Neuronal stem cell (in vitro differentiated cells): Measurements from ENCODE around the gene NEURL1B.
A peak's percentile ranks its signal among the peaks of the same experiment; 100 is the strongest.

Source experiments
- DNase-seq: peaks from one replicate; pipeline ENCODE4 v3.0.0-alpha.2; 2013; ENCODE audit warnings: low spot score
- H2AFZ ChIP-seq: one replicate; pipeline ENCODE4 v1.6.1; 2013; ENCODE audit warnings: mild to moderate bottlenecking, low read length, inconsistent platforms
- H2AK5ac ChIP-seq: 2 replicates; pipeline ENCODE4 v1.6.1; 2013; ENCODE audit warnings: low read depth, mild to moderate bottlenecking, inconsistent platforms, low read length, moderate library complexity, mixed read lengths
- H2BK120ac ChIP-seq: 2 replicates; pipeline ENCODE4 v1.6.1; 2013; ENCODE audit warnings: low read depth, mild to moderate bottlenecking, inconsistent platforms, low read length, moderate library complexity, mixed read lengths
- H2BK12ac ChIP-seq: one replicate; pipeline ENCODE4 v1.6.1; 2013; ENCODE audit warnings: low read length, inconsistent platforms
- H2BK15ac ChIP-seq: 2 replicates; pipeline ENCODE4 v1.6.1; 2013; ENCODE audit warnings: mild to moderate bottlenecking, low read length, inconsistent platforms, mixed read lengths
- H2BK5ac ChIP-seq: one replicate; pipeline ENCODE4 v1.6.1; 2013; ENCODE audit warnings: inconsistent platforms, mild to moderate bottlenecking, low read length, moderate library complexity
- H3K14ac ChIP-seq: one replicate; pipeline ENCODE4 v1.6.1; 2013; ENCODE audit warnings: low read length, inconsistent platforms
- H3K18ac ChIP-seq: 2 replicates; pipeline ENCODE4 v1.6.1; 2013; ENCODE audit warnings: low read length, inconsistent platforms
- H3K23ac ChIP-seq: 2 replicates; pipeline ENCODE4 v1.6.1; 2013; ENCODE audit warnings: low read depth, mild to moderate bottlenecking, mixed read lengths, low read length, inconsistent platforms; ENCODE audit not compliant: poor library complexity
- H3K27ac ChIP-seq: replicated peaks from 3 replicates; pipeline ENCODE4 v1.5.1; 2013; ENCODE audit warnings: low read length, inconsistent platforms
- H3K27me3 ChIP-seq, 3 experiments: 2 replicates each; pipeline ENCODE4 v1.6.1; 2013; ENCODE audit warnings: low read length in 3 of 3, mild to moderate bottlenecking in 2 of 3, inconsistent platforms in 1 of 3, low read depth in 1 of 3, mixed read lengths in 1 of 3, moderate library complexity in 1 of 3; ENCODE audit not compliant: control insufficient read depth in 3 of 3, insufficient read depth in 3 of 3
- H3K36me3 ChIP-seq, 2 donors: replicated peaks in 1 of 2; 2 replicates each; pipeline ENCODE4 v1.6.1; 2013; ENCODE audit warnings: low read length in 2 of 2; ENCODE audit not compliant: control insufficient read depth in 2 of 2, insufficient read depth in 2 of 2
- H3K4ac ChIP-seq: 2 replicates; pipeline ENCODE4 v1.6.1; 2013; ENCODE audit warnings: inconsistent platforms, mild to moderate bottlenecking, low read length, moderate library complexity
- H3K4me1 ChIP-seq, 2 donors: 1 replicate in 1 of 2; 2 replicates in 1 of 2; pipeline ENCODE4 v1.6.1; 2013; ENCODE audit warnings: low read length in 2 of 2, low read depth in 1 of 2; ENCODE audit not compliant: control insufficient read depth in 2 of 2, insufficient read depth in 1 of 2
- H3K4me2 ChIP-seq: one replicate; pipeline ENCODE4 v1.6.1; 2013; ENCODE audit warnings: mild to moderate bottlenecking, low read length, inconsistent platforms; ENCODE audit not compliant: insufficient read depth, poor library complexity, severe bottlenecking
- H3K4me3 ChIP-seq, 2 donors: 2 replicates each; pipeline ENCODE4 v1.5.1; 2013; ENCODE audit warnings: low read length in 2 of 2, mild to moderate bottlenecking in 2 of 2, inconsistent platforms in 1 of 2, moderate library complexity in 1 of 2
- H3K79me1 ChIP-seq: one replicate; pipeline ENCODE4 v1.6.1; 2013; ENCODE audit warnings: low read depth, mild to moderate bottlenecking, inconsistent platforms, low read length, moderate library complexity
- H3K9ac ChIP-seq: one replicate; pipeline ENCODE4 v1.6.1; 2013; ENCODE audit warnings: mild to moderate bottlenecking, low read depth, low read length, inconsistent platforms; ENCODE audit not compliant: poor library complexity
- H3K9me3 ChIP-seq, 2 donors: replicated peaks in 1 of 2; 2 replicates each; pipeline versions ENCODE3 to v1.6.1; 2013; ENCODE audit warnings: low read length in 2 of 2, mild to moderate bottlenecking in 2 of 2, inconsistent platforms in 1 of 2, low read depth in 1 of 2, mixed read lengths in 1 of 2, moderate library complexity in 1 of 2; ENCODE audit not compliant: control insufficient read depth in 2 of 2, insufficient read depth in 1 of 2
- H4K8ac ChIP-seq: one replicate; pipeline ENCODE4 v1.6.1; 2013; ENCODE audit warnings: low read depth, mild to moderate bottlenecking, inconsistent platforms, low read length, moderate library complexity
- H4K91ac ChIP-seq: one replicate; pipeline ENCODE4 v1.6.1; 2013; ENCODE audit warnings: low read length, low read depth, mild to moderate bottlenecking, inconsistent platforms; ENCODE audit not compliant: poor library complexity
- WGBS, 2 donors: extraction: QIAGEN DNeasy Blood & Tissue Kit; methylation state at CpG; one replicate each; pipeline ENCODE4 v1.1.7; 2013; ENCODE audit warnings: missing lambda C conversion rate in 2 of 2, mixed read lengths in 1 of 2; ENCODE audit not compliant: insufficient read length in 2 of 2, insufficient replicate concordance in 1 of 2; ENCODE audit errors: extremely low coverage in 2 of 2; 5-methylcytosine and 5-hydroxymethylcytosine counted together

NEURL1B gene

GRCh38 chr5:172666251-172666650 is 25.2 kb downstream of the NEURL1B start:
- Histone ChIP-seq H2AFZ (no peak overlapping the region), H2BK12ac (no peak overlapping the region), H4K8ac (no peak overlapping the region), H4K91ac (no peak overlapping the region), H2AK5ac (peak overlapping the region; percentile 89), H3K18ac (no peak overlapping the region), H3K9me3 (no peaks in the 10 kb centered on the region), H2BK5ac (no peak overlapping the region), H2BK120ac (no peak overlapping the region), H3K4me2 (no peak overlapping the region), H2BK15ac (no peak overlapping the region), H3K4ac (no peak overlapping the region), H3K27me3 (no peaks in the 10 kb centered on the region), H3K79me1 (peaks cover 8% of the 10 kb centered on the region), H3K14ac (no peak overlapping the region), H3K36me3 (peaks cover 6 to 8% of the 10 kb centered on the region in 2 donors), H3K23ac (no peak overlapping the region), H3K4me3 (no peak overlapping the region), H3K4me1 (peaks cover 7 to 13% of the 10 kb centered on the region in 2 donors), H3K27ac (no peak overlapping the region), H3K9ac (no peak overlapping the region)
- no CpG with 5 or more reads among the region's 7 CpGs for WGBS, 2 donors
- no peak for DNase-seq

GRCh38 chr5:172667786-172668593 is 26.9 kb downstream of the NEURL1B start:
- no peak overlapping the region for H2BK5ac ChIP-seq
- no peak overlapping the region for H2BK12ac ChIP-seq
- H3K4me3 ChIP-seq, result no peak overlapping the region
- no peak overlapping the region for H2BK120ac ChIP-seq
- no peak overlapping the region for H3K4ac ChIP-seq
- H3K9ac ChIP-seq, result no peak overlapping the region
- H3K4me2 ChIP-seq, result no peak overlapping the region
- H2AK5ac ChIP-seq, result no peak overlapping the region
- peak overlapping the region; percentile 11 for H3K27ac ChIP-seq
- no CpG with 5 or more reads among the region's 7 CpGs for WGBS, 2 donors
- H2AFZ ChIP-seq, result peak overlapping the region; percentile 80
- H3K79me1 ChIP-seq, result peaks cover 7% of the 10 kb centered on the region
- H4K8ac ChIP-seq, result no peak overlapping the region
- H4K91ac ChIP-seq, result no peak overlapping the region
- H3K23ac ChIP-seq, result no peak overlapping the region
- H2BK15ac ChIP-seq, result no peak overlapping the region
- H3K9me3 ChIP-seq, result no peaks in the 10 kb centered on the region
- no peak overlapping the region for H3K14ac ChIP-seq
- H3K27me3 ChIP-seq, result no peaks in the 10 kb centered on the region
- peak overlapping the region; percentile 46 for H3K18ac ChIP-seq
- H3K36me3 ChIP-seq, result peaks cover 6 to 11% of the 10 kb centered on the region in 2 donors
- DNase-seq, result no peak
- peaks cover 7 to 13% of the 10 kb centered on the region in 2 donors for H3K4me1 ChIP-seq

- Histone ChIP-seq H3K4ac (no peak overlapping the region), H3K4me3 (no peak overlapping the region), H4K91ac (no peak overlapping the region), H3K4me1 (peaks cover 7 to 13% of the 10 kb centered on the region in 2 donors), H4K8ac (no peak overlapping the region), H2BK5ac (no peak overlapping the region), H3K18ac (peak overlapping the region; percentile 46), H3K27ac (peak overlapping the region; percentile 11), H3K9ac (no peak overlapping the region), H3K23ac (no peak overlapping the region), H3K4me2 (no peak overlapping the region), H3K27me3 (no peaks in the 10 kb centered on the region), H2AFZ (peak overlapping the region; percentile 80), H2BK120ac (no peak overlapping the region), H3K36me3 (peaks cover 6 to 11% of the 10 kb centered on the region in 2 donors), H3K14ac (no peak overlapping the region), H2BK12ac (no peak overlapping the region), H3K9me3 (no peaks in the 10 kb centered on the region), H2AK5ac (no peak overlapping the region), H3K79me1 (peaks cover 7% of the 10 kb centered on the region), H2BK15ac (no peak overlapping the region)
- no CpG with 5 or more reads among the region's 11 CpGs for WGBS, 2 donors
- no peak for DNase-seq
Observed at GRCh38 chr5:172668594-172669071, 27.6 kb downstream of the NEURL1B start.

GRCh38 chr5:172669386-172670004 is 28.4 kb downstream of the NEURL1B start:
- Histone ChIP-seq H3K79me1 (peaks cover 7% of the 10 kb centered on the region), H2BK15ac (no peak overlapping the region), H3K4me3 (peak overlapping the region in 1 of 2 donors; percentile 53), H3K27ac (no peak overlapping the region), H2BK5ac (no peak overlapping the region), H3K18ac (no peak overlapping the region), H3K36me3 (peaks cover 6 to 11% of the 10 kb centered on the region in 2 donors), H3K23ac (peak overlapping the region; percentile 52), H3K4ac (no peak overlapping the region), H3K14ac (no peak overlapping the region), H3K27me3 (no peaks in the 10 kb centered on the region), H3K9me3 (no peaks in the 10 kb centered on the region), H3K4me1 (peaks cover 7 to 10% of the 10 kb centered on the region in 2 donors), H2BK120ac (no peak overlapping the region), H2BK12ac (no peak overlapping the region), H2AK5ac (no peak overlapping the region), H3K4me2 (no peak overlapping the region), H4K91ac (no peak overlapping the region), H4K8ac (no peak overlapping the region), H3K9ac (no peak overlapping the region), H2AFZ (no peak overlapping the region)
- WGBS, 2 donors, result no CpG with 5 or more reads among the region's 45 CpGs
- DNase-seq, result no peak
